Neural crest cell (in vitro differentiated cells): ENCODE data around the gene PREX1. TPM values are rescaled to one million over a fixed set of nuclear protein-coding genes. Genes with fewer than 3 reads are reported as not detected.
A peak's percentile ranks its signal among the peaks of the same experiment; 100 is the strongest.

Experiments used
- DNase-seq: peaks from one replicate; pipeline ENCODE4 v3.0.0; 2021; ENCODE audit warnings: low read depth, mixed read lengths, low spot score
- H3K27ac Mint-ChIP-seq: one replicate; pipeline ENCODE4 v1.8.0; 2021; ENCODE audit warnings: mild to moderate bottlenecking, mixed read lengths; ENCODE audit not compliant: unreplicated experiment
- H3K27me3 Mint-ChIP-seq: 2 replicates; pipeline ENCODE4 v1.8.0; 2021; ENCODE audit warnings: low read depth, mild to moderate bottlenecking, mixed read lengths
- H3K36me3 Mint-ChIP-seq: 2 replicates; pipeline ENCODE4 v1.8.0; 2021; ENCODE audit warnings: low read depth, mild to moderate bottlenecking, mixed read lengths
- H3K4me1 Mint-ChIP-seq: 2 replicates; pipeline ENCODE4 v1.8.0; 2021; ENCODE audit warnings: mixed read lengths
- H3K4me3 Mint-ChIP-seq: one replicate; pipeline ENCODE4 v1.8.0; 2021; ENCODE audit warnings: mild to moderate bottlenecking, mixed read lengths
- H3K9me3 Mint-ChIP-seq: 2 replicates; pipeline ENCODE4 v1.8.0; 2021; ENCODE audit warnings: mixed read lengths
- CTCF ChIP-seq: fragments of 200-600 bp; sonication (generic); conservative IDR thresholded peaks from 2 replicates; pipeline ENCODE4 v1.5.0; 2021; ENCODE audit warnings: antibody characterized with exemption, mild to moderate bottlenecking
- total RNA-seq: library from RNA; stranded (reverse); gene quantifications from 2 replicates; pipeline ENCODE4 v1.2.1, GENCODE V29; 2021

PREX1 gene
- total RNA-seq, 1 donor from 2014 or later = 72.4 TPM

- no peaks in the 10 kb centered on the region for H3K9me3 Mint-ChIP-seq
- no peaks in the 10 kb centered on the region for H3K27me3 Mint-ChIP-seq
- peaks cover 28% of the 10 kb centered on the region for H3K36me3 Mint-ChIP-seq
- TF ChIP-seq CTCF = no peak
- H3K4me1 Mint-ChIP-seq = peaks cover 30% of the 10 kb centered on the region
- H3K27ac Mint-ChIP-seq = no peak overlapping the region
- no peak overlapping the region for H3K4me3 Mint-ChIP-seq
- no peak for DNase-seq
Observed at GRCh38 chr20:48689874-48690571, 137.8 kb downstream of the PREX1 start.

- H3K4me3 Mint-ChIP-seq = peak overlapping the region; percentile 18
- no peak overlapping the region for H3K27ac Mint-ChIP-seq
- TF ChIP-seq CTCF = no peak
- H3K27me3 Mint-ChIP-seq = no peaks in the 10 kb centered on the region
- peaks cover 36% of the 10 kb centered on the region for H3K4me1 Mint-ChIP-seq
- H3K9me3 Mint-ChIP-seq = no peaks in the 10 kb centered on the region
- DNase-seq = no peak
- H3K36me3 Mint-ChIP-seq = peaks cover 27% of the 10 kb centered on the region
Observed at GRCh38 chr20:48689388-48689787, 138.4 kb downstream of the PREX1 start.

GRCh38 chr20:48688579-48688978, 139.2 kb downstream of the PREX1 start:
- TF ChIP-seq CTCF = no peak
- no peaks in the 10 kb centered on the region for H3K9me3 Mint-ChIP-seq
- H3K27ac Mint-ChIP-seq = no peak overlapping the region
- H3K4me3 Mint-ChIP-seq = no peak overlapping the region
- H3K27me3 Mint-ChIP-seq = no peaks in the 10 kb centered on the region
- peaks cover 30% of the 10 kb centered on the region for H3K36me3 Mint-ChIP-seq
- DNase-seq = no peak
- peaks cover 44% of the 10 kb centered on the region for H3K4me1 Mint-ChIP-seq

- TF ChIP-seq CTCF = no peak
- Mint-ChIP-seq H3K36me3 (peaks cover 30% of the 10 kb centered on the region), H3K27ac (no peak overlapping the region), H3K27me3 (no peaks in the 10 kb centered on the region), H3K4me3 (no peak overlapping the region), H3K4me1 (peaks cover 48% of the 10 kb centered on the region), H3K9me3 (no peaks in the 10 kb centered on the region)
- DNase-seq = no peak
Observed at GRCh38 chr20:48687117-48687800, 140.5 kb downstream of the PREX1 start.

GRCh38 chr20:48686238-48687116, 141.3 kb downstream of the PREX1 start:
- no peaks in the 10 kb centered on the region for H3K27me3 Mint-ChIP-seq
- H3K4me1 Mint-ChIP-seq = peaks cover 48% of the 10 kb centered on the region
- H3K4me3 Mint-ChIP-seq = no peak overlapping the region
- H3K27ac Mint-ChIP-seq = peak overlapping the region; percentile 50
- DNase-seq = no peak
- no peaks in the 10 kb centered on the region for H3K9me3 Mint-ChIP-seq
- H3K36me3 Mint-ChIP-seq = peaks cover 28% of the 10 kb centered on the region
- TF ChIP-seq CTCF = no peak
